Activated naive CD4-positive, alpha-beta T cell treated with anti-CD3 and anti-CD28 coated beads, Interleukin-2, amount 50 U/mL, for 24 hours (primary cell): ENCODE data around the gene PPP2R1B.

ENCODE experiments used
- H3K27ac Mint-ChIP-seq: one replicate; pipeline ENCODE4 v1.8.0; 2021; ENCODE audit warnings: mild to moderate bottlenecking, mixed read lengths
- H3K27me3 Mint-ChIP-seq: one replicate; pipeline ENCODE4 v1.8.0; 2021; ENCODE audit warnings: mixed read lengths
- H3K36me3 Mint-ChIP-seq: one replicate; pipeline ENCODE4 v1.8.0; 2021; ENCODE audit warnings: mixed read lengths
- H3K4me1 Mint-ChIP-seq: one replicate; pipeline ENCODE4 v1.8.0; 2021; ENCODE audit warnings: mixed read lengths
- H3K4me3 Mint-ChIP-seq: one replicate; pipeline ENCODE4 v1.8.0; 2021; ENCODE audit warnings: mild to moderate bottlenecking, mixed read lengths
- H3K9me3 Mint-ChIP-seq: one replicate; pipeline ENCODE4 v1.8.0; 2021; ENCODE audit warnings: mixed read lengths

PPP2R1B gene

GRCh38 chr11:111739299-111739698 is 26.9 kb downstream of the PPP2R1B start:
- Mint-ChIP-seq H3K27me3 (no peaks in the 10 kb centered on the region), H3K36me3 (peaks cover 19% of the 10 kb centered on the region), H3K4me3 (no peak overlapping the region), H3K27ac (no peak overlapping the region), H3K9me3 (no peaks in the 10 kb centered on the region), H3K4me1 (peaks cover 18% of the 10 kb centered on the region)

GRCh38 chr11:111737444-111738210 is 28.6 kb downstream of the PPP2R1B start:
- H3K9me3 Mint-ChIP-seq = no peaks in the 10 kb centered on the region
- H3K27me3 Mint-ChIP-seq = no peaks in the 10 kb centered on the region
- peaks cover 14% of the 10 kb centered on the region for H3K36me3 Mint-ChIP-seq
- peaks cover 18% of the 10 kb centered on the region for H3K4me1 Mint-ChIP-seq
- peak overlapping the region; percentile 85 for H3K27ac Mint-ChIP-seq
- no peak overlapping the region for H3K4me3 Mint-ChIP-seq

- Mint-ChIP-seq H3K4me1 (peaks cover 18% of the 10 kb centered on the region), H3K27me3 (no peaks in the 10 kb centered on the region), H3K9me3 (no peaks in the 10 kb centered on the region), H3K27ac (peak overlapping the region; percentile 85), H3K4me3 (no peak overlapping the region), H3K36me3 (peaks cover 14% of the 10 kb centered on the region)
Measured at GRCh38 chr11:111736621-111737443, 29.4 kb downstream of the PPP2R1B start.

- H3K4me3 Mint-ChIP-seq = no peak overlapping the region
- H3K9me3 Mint-ChIP-seq = no peaks in the 10 kb centered on the region
- H3K36me3 Mint-ChIP-seq = peaks cover 10% of the 10 kb centered on the region
- peaks cover 18% of the 10 kb centered on the region for H3K4me1 Mint-ChIP-seq
- no peaks in the 10 kb centered on the region for H3K27me3 Mint-ChIP-seq
- no peak overlapping the region for H3K27ac Mint-ChIP-seq
Measured at GRCh38 chr11:111736181-111736590, 30.0 kb downstream of the PPP2R1B start.

- Mint-ChIP-seq H3K4me1 (peaks cover 18% of the 10 kb centered on the region), H3K4me3 (no peak overlapping the region), H3K27me3 (no peaks in the 10 kb centered on the region), H3K9me3 (no peaks in the 10 kb centered on the region), H3K36me3 (peaks cover 6% of the 10 kb centered on the region), H3K27ac (no peak overlapping the region)
Measured at GRCh38 chr11:111735262-111736116, 30.7 kb downstream of the PPP2R1B start.

- peaks cover 18% of the 10 kb centered on the region for H3K4me1 Mint-ChIP-seq
- H3K27ac Mint-ChIP-seq = no peak overlapping the region
- H3K4me3 Mint-ChIP-seq = no peak overlapping the region
- H3K9me3 Mint-ChIP-seq = no peaks in the 10 kb centered on the region
- H3K27me3 Mint-ChIP-seq = no peaks in the 10 kb centered on the region
- H3K36me3 Mint-ChIP-seq = peaks cover 6% of the 10 kb centered on the region
Measured at GRCh38 chr11:111734954-111735261, 31.3 kb downstream of the PPP2R1B start.

- no peaks in the 10 kb centered on the region for H3K27me3 Mint-ChIP-seq
- no peak overlapping the region for H3K4me3 Mint-ChIP-seq
Measured at GRCh38 chr11:111734101-111734953, 31.9 kb downstream of the PPP2R1B start.

GRCh38 chr11:111733611-111734088 is 32.5 kb downstream of the PPP2R1B start:
- H3K9me3 Mint-ChIP-seq = no peaks in the 10 kb centered on the region
- no peaks in the 10 kb centered on the region for H3K27me3 Mint-ChIP-seq
- H3K36me3 Mint-ChIP-seq = peaks cover 6% of the 10 kb centered on the region
- H3K4me1 Mint-ChIP-seq = peaks cover 18% of the 10 kb centered on the region
- H3K4me3 Mint-ChIP-seq = no peak overlapping the region
- H3K27ac Mint-ChIP-seq = no peak overlapping the region

More at GRCh38 chr11:111734101-111734953, 31.9 kb downstream of the PPP2R1B start:
- Mint-ChIP-seq H3K9me3 (no peaks in the 10 kb centered on the region), H3K36me3 (peaks cover 6% of the 10 kb centered on the region), H3K4me1 (peaks cover 18% of the 10 kb centered on the region), H3K27ac (no peak overlapping the region)

- H3K27me3 Mint-ChIP-seq = no peaks in the 10 kb centered on the region
- peaks cover 6% of the 10 kb centered on the region for H3K36me3 Mint-ChIP-seq
- peaks cover 18% of the 10 kb centered on the region for H3K4me1 Mint-ChIP-seq
- no peaks in the 10 kb centered on the region for H3K9me3 Mint-ChIP-seq
- no peak overlapping the region for H3K4me3 Mint-ChIP-seq
- no peak overlapping the region for H3K27ac Mint-ChIP-seq
Measured at GRCh38 chr11:111733016-111733415, 33.2 kb downstream of the PPP2R1B start.

GRCh38 chr11:111731821-111732220 is 34.4 kb downstream of the PPP2R1B start:
- peaks cover 3% of the 10 kb centered on the region for H3K36me3 Mint-ChIP-seq
- no peak overlapping the region for H3K4me3 Mint-ChIP-seq
- H3K4me1 Mint-ChIP-seq = peaks cover 14% of the 10 kb centered on the region
- no peak overlapping the region for H3K27ac Mint-ChIP-seq
- H3K9me3 Mint-ChIP-seq = no peaks in the 10 kb centered on the region
- no peaks in the 10 kb centered on the region for H3K27me3 Mint-ChIP-seq

GRCh38 chr11:111730871-111731591 is 35.2 kb downstream of the PPP2R1B start:
- no peaks in the 10 kb centered on the region for H3K9me3 Mint-ChIP-seq

GRCh38 chr11:111729831-111730311 is 36.3 kb downstream of the PPP2R1B start:
- Mint-ChIP-seq H3K9me3 (no peaks in the 10 kb centered on the region), H3K27me3 (no peaks in the 10 kb centered on the region), H3K27ac (no peak overlapping the region), H3K36me3 (peaks cover 2% of the 10 kb centered on the region), H3K4me1 (peaks cover 2% of the 10 kb centered on the region), H3K4me3 (no peak overlapping the region)

More at GRCh38 chr11:111730871-111731591, 35.2 kb downstream of the PPP2R1B start:
- Mint-ChIP-seq H3K27ac (no peak overlapping the region), H3K4me3 (no peak overlapping the region), H3K4me1 (peaks cover 7% of the 10 kb centered on the region), H3K27me3 (no peaks in the 10 kb centered on the region), H3K36me3 (peaks cover 3% of the 10 kb centered on the region)

GRCh38 chr11:111729071-111729830 is 36.9 kb downstream of the PPP2R1B start:
- Mint-ChIP-seq H3K27ac (no peak overlapping the region), H3K4me3 (no peak overlapping the region), H3K36me3 (no peaks in the 10 kb centered on the region), H3K9me3 (no peaks in the 10 kb centered on the region), H3K27me3 (no peaks in the 10 kb centered on the region), H3K4me1 (no peaks in the 10 kb centered on the region)
